ENCODE measurements around the gene OR8G1. TPM values are rescaled to one million over a fixed set of nuclear protein-coding genes. Genes with fewer than 3 reads are reported as not detected.
"Not testable (repeated sequence)": the region's sequence is repeated elsewhere in the genome, so short reads cannot be mapped to it uniquely, and the experiment has no call there.

The OR8G1 gene
- total and polyA plus RNA-seq, 9 of the 15 experiments (the other 6 are each of a cell fraction or from before 2014, with no cell fraction given), result 0.03 to 1.4 (median 0.51) TPM; not detected in 1

GRCh38 chr11:124238512-124238911, 2.4 kb upstream of the OR8G1 start (continued):
- TF ChIP-seq POLR2AphosphoS5 (IDR thresholded peaks at IDR 0.05; ENCODE audit: control insufficient read depth, insufficient read depth, low read depth, low read length), result no peak

GRCh38 chr11:124249869-124250268, 9.0 kb downstream of the OR8G1 start:
- H3K4me2 ChIP-seq (ENCODE audit: insufficient read depth, low read length); BruUV-seq (replicated peaks); H3K79me2 ChIP-seq (ENCODE audit: control insufficient read depth, insufficient read depth, low read length); H3K4me3 ChIP-seq; in situ Hi-C loops (cut with MboI); H3K36me3 ChIP-seq (ENCODE audit: control insufficient read depth, insufficient read depth, low read length); CTCF ChIA-PET (ENCODE audit: low intra/inter-chr PET ratio); DNase-seq (ENCODE audit: extremely low read depth in 1 of 4, low spot score in 3 of 4); H3K9me1 ChIP-seq (ENCODE audit: control insufficient read depth, insufficient read depth, low read length); H3K27me3 ChIP-seq (ENCODE audit: control insufficient read depth in 2 of 2, insufficient read depth in 2 of 2, low read length in 2 of 2); H4K20me1 ChIP-seq (replicated peaks; ENCODE audit: control insufficient read depth, insufficient read depth, low read length); intact Hi-C loops (cut with micrococcal nuclease); H3K9ac ChIP-seq (ENCODE audit: insufficient read depth in 1 of 2, low read depth in 2 of 2, low read length in 2 of 2); H3K9me3 ChIP-seq (replicated peaks; ENCODE audit: control insufficient read depth, insufficient read depth, low read depth, low read length); H3K4me1 ChIP-seq (replicated peaks in 1 of 2; ENCODE audit: control insufficient read depth in 2 of 2, insufficient read depth in 2 of 2, low read length in 2 of 2); TF ChIP-seq NR2C1 (IDR thresholded peaks at IDR 0.05); MYBL2 (CRISPR knock-in tag; IDR thresholded peaks at IDR 0.05; ENCODE audit: borderline replicate concordance); NR2C2 (CRISPR knock-in tag; IDR thresholded peaks at IDR 0.05): not testable (repeated sequence)
- FAIRE-seq (peak; percentile 67), ATAC-seq (peak; percentile 81)
- H3K27ac ChIP-seq (ENCODE audit: extremely low read depth, low read depth, low read length), result peak overlapping the region; percentile 53; the same call in 2 of the 3 replicates
- POLR2A ChIA-PET, result interaction anchor here (0.6 to 1.1 kb wide), 2 partner anchors 60 to 820 kb away, joined by 3 to 4 read pairs; no protein-coding TSS in a partner anchor
- H2AFZ ChIP-seq (ENCODE audit: low read depth, low read length), result peak overlapping the region; percentile 64; the same call in 1 of the 2 replicates
- 21% methylated on average over 3 of the region's 3 CpGs for WGBS (ENCODE audit: insufficient coverage, low coverage, missing lambda C conversion rate)
- peak; percentile 47; the same call in 1 of the 2 replicates for TF ChIP-seq HDAC8 (tag; IDR thresholded peaks at IDR 0.05)
- TF ChIP-seq CEBPG (CRISPR knock-in tag; IDR thresholded peaks at IDR 0.05), result peak; percentile 53; the same call in 1 of the 2 replicates
- peak in 1 of 2 experiments; percentile 37; a peak in 1 of 4 replicates for TF ChIP-seq CEBPG (tag; conservative IDR thresholded peaks at IDR 0.05 in 1 of 2, IDR thresholded peaks at IDR 0.05 in 1 of 2)
- TF ChIP-seq EHMT2 (IDR thresholded peaks at IDR 0.05), result 0 out of 2 replicates have a peak, but pooled peaks have one; percentile 18
- peak; percentile 10; the same call in 1 of the 2 replicates for TF ChIP-seq NR2C1 (tag; IDR thresholded peaks at IDR 0.05)
- TF ChIP-seq RCOR1 (IDR thresholded peaks at IDR 0.05; ENCODE audit: borderline replicate concordance in 1 of 2, low read depth in 2 of 2, low read length in 2 of 2), result peak in 1 of 2 experiments; percentile 31; a peak in 1 of 4 replicates
- TF ChIP-seq ZNF175 (CRISPR knock-in tag; IDR thresholded peaks at IDR 0.05; ENCODE audit: low read depth), result peak; percentile 75; the same call in 1 of the 2 replicates
- 0 out of 2 replicates have a peak, but pooled peaks have one; percentile 22 for TF ChIP-seq CXXC5 (CRISPR knock-in tag; IDR thresholded peaks at IDR 0.05)
- TF ChIP-seq MYBL2 (IDR thresholded peaks at IDR 0.05; ENCODE audit: low read depth), result peak; percentile 63
- peak; percentile 68 for TF ChIP-seq NR2C2 (tag; IDR thresholded peaks at IDR 0.05)
- TF ChIP-seq JUND (IDR thresholded peaks at IDR 0.05; ENCODE audit: borderline replicate concordance, low read depth, low read length), result 0 out of 2 replicates have a peak, but pooled peaks have one; percentile 2
- peak; percentile 41; the same call in 1 of the 3 replicates for TF ChIP-seq JUND (tag; IDR thresholded peaks at IDR 0.05; ENCODE audit: borderline replicate concordance, low read depth, low read length)
- TF ChIP-seq NFE2 (IDR thresholded peaks at IDR 0.05; ENCODE audit: low read depth), result peak; percentile 69
- peak; percentile 41 to 76; a peak in 3 of 4 replicates for TF ChIP-seq TRIM24 (IDR thresholded peaks at IDR 0.05)
- peak; percentile 41 for TF ChIP-seq CTBP1 (IDR thresholded peaks at IDR 0.05; ENCODE audit: borderline replicate concordance)
- peak; percentile 12; the same call in 1 of the 2 replicates for TF ChIP-seq SMARCE1 (IDR thresholded peaks at IDR 0.05)
- 0 out of 2 replicates have a peak, but pooled peaks have one; percentile 4 for TF ChIP-seq MEF2D (tag; conservative IDR thresholded peaks at IDR 0.05; ENCODE audit: low read depth)
- TF ChIP-seq MAFG (tag; conservative IDR thresholded peaks at IDR 0.05), result peak; percentile 90
- TF ChIP-seq ZNF766 (CRISPR knock-in tag; conservative IDR thresholded peaks at IDR 0.05), result peak; percentile 62; the same call in 1 of the 2 replicates
- TF ChIP-seq EP400 (IDR thresholded peaks at IDR 0.05), result peak; percentile 49

Data from K562 (cell line).